Endodermal cell (in vitro differentiated cells): ENCODE data around the gene MAST3. TPM values are rescaled to one million over a fixed set of nuclear protein-coding genes. Genes with fewer than 3 reads are reported as not detected.

Experiments used
- DNase-seq: peaks from one replicate; pipeline ENCODE4 v3.0.0-alpha.2; 2017
- H3K27ac ChIP-seq: 2 replicates; pipeline ENCODE4 v1.5.1; 2013; ENCODE audit warnings: mild to moderate bottlenecking, low read depth, low read length, moderate library complexity
- H3K27me3 ChIP-seq: 2 replicates; pipeline ENCODE4 v1.6.1; 2013; ENCODE audit warnings: mild to moderate bottlenecking, low read length, moderate library complexity; ENCODE audit not compliant: insufficient read depth, control insufficient read depth, poor library complexity, severe bottlenecking
- H3K36me3 ChIP-seq: 2 replicates; pipeline ENCODE4 v1.7.0; 2013; ENCODE audit warnings: mild to moderate bottlenecking, low read length, moderate library complexity; ENCODE audit not compliant: control insufficient read depth, insufficient read depth
- H3K4me1 ChIP-seq: one replicate; pipeline ENCODE4 v1.7.0; 2013; ENCODE audit warnings: low read length; ENCODE audit not compliant: control insufficient read depth, insufficient read depth
- H3K4me3 ChIP-seq: 2 replicates; pipeline ENCODE4 v1.5.1; 2013; ENCODE audit warnings: mild to moderate bottlenecking, low read length, moderate library complexity
- H3K9ac ChIP-seq: 2 replicates; pipeline ENCODE4 v1.6.1; 2013; ENCODE audit warnings: mild to moderate bottlenecking, low read length, moderate library complexity; ENCODE audit not compliant: poor library complexity, severe bottlenecking; ENCODE audit errors: extremely low read depth
- H3K9me3 ChIP-seq: 2 replicates; pipeline ENCODE4 v1.6.1; 2013; ENCODE audit warnings: mild to moderate bottlenecking, low read length, moderate library complexity; ENCODE audit not compliant: control insufficient read depth
- H3K27ac Mint-ChIP-seq: 2 replicates; pipeline ENCODE4 v1.8.0; 2020; ENCODE audit warnings: mixed read lengths
- H3K27me3 Mint-ChIP-seq: 2 replicates; pipeline ENCODE4 v1.8.0; 2021; ENCODE audit warnings: mild to moderate bottlenecking, mixed read lengths; ENCODE audit not compliant: insufficient read depth
- H3K36me3 Mint-ChIP-seq: 2 replicates; pipeline ENCODE4 v1.8.0; 2020; ENCODE audit warnings: low read depth, mixed read lengths
- H3K4me1 Mint-ChIP-seq: 2 replicates; pipeline ENCODE4 v1.8.0; 2020; ENCODE audit warnings: mixed read lengths
- H3K4me3 Mint-ChIP-seq: 2 replicates; pipeline ENCODE4 v1.8.0; 2020; ENCODE audit warnings: mild to moderate bottlenecking, moderate library complexity, mixed read lengths
- H3K9me3 Mint-ChIP-seq: 2 replicates; pipeline ENCODE4 v1.8.0; 2020; ENCODE audit warnings: mild to moderate bottlenecking, mixed read lengths
- CTCF ChIP-seq: fragments of 200-600 bp; sonication (generic); conservative IDR thresholded peaks from 2 replicates; pipeline ENCODE4 v1.5.0; 2021; ENCODE audit warnings: antibody characterized with exemption, mild to moderate bottlenecking
- WGBS, 2 experiments: methylation state at CpG; one replicate each; pipeline versions ENCODE4 v1.1.5 to v1.1.7; 2013; ENCODE audit warnings: missing lambda C conversion rate in 2 of 2, mixed read lengths in 1 of 2; ENCODE audit not compliant: insufficient coverage in 1 of 2, insufficient read length in 1 of 2; 5-methylcytosine and 5-hydroxymethylcytosine counted together
- total RNA-seq, 2 donors: library from RNA; stranded (reverse); fragmentation: NEBNext Ultra II Directional in 1 of 2; extraction: Animal tissue kit (Norgen Biotek cat#: 25700) in 1 of 2; gene quantifications; 2 replicates in 1 of 2; 3 replicates in 1 of 2; pipeline ENCODE4 v1.2.1, GENCODE V29; 2021

The MAST3 gene
- total RNA-seq, 2 donors from 2014 or later: 13.0 to 15.1 TPM

GRCh38 chr19:18153556-18154134, 56.1 kb downstream of the MAST3 start:
- 3 to 9% methylated on average over 15 to 38 of the region's 38 CpGs for WGBS, 2 experiments
- TF ChIP-seq CTCF: no peak
- Histone ChIP-seq H3K36me3 (peaks cover 8% of the 10 kb centered on the region), H3K9me3 (no peaks in the 10 kb centered on the region), H3K4me3 (peak overlapping the region; percentile 83), H3K4me1 (no peaks in the 10 kb centered on the region), H3K27me3 (no peaks in the 10 kb centered on the region), H3K9ac (peak overlapping the region; percentile 75), H3K27ac (peak overlapping the region; percentile 68)
- peaks cover 7% of the 10 kb centered on the region for H3K4me1 Mint-ChIP-seq
- no peaks in the 10 kb centered on the region for H3K27me3 Mint-ChIP-seq
- peaks cover 4% of the 10 kb centered on the region for H3K36me3 Mint-ChIP-seq
- H3K9me3 Mint-ChIP-seq: no peaks in the 10 kb centered on the region
- H3K27ac Mint-ChIP-seq: peak overlapping the region; percentile 92
- H3K4me3 Mint-ChIP-seq: peak overlapping the region; percentile 79
- DNase-seq: no peak

- H3K4me1 ChIP-seq: no peaks in the 10 kb centered on the region
- no peaks in the 10 kb centered on the region for H3K27me3 ChIP-seq
- H3K27ac ChIP-seq: no peak overlapping the region
- H3K9me3 ChIP-seq: no peaks in the 10 kb centered on the region
- H3K36me3 ChIP-seq: peaks cover 8% of the 10 kb centered on the region
- Mint-ChIP-seq H3K4me3 (no peak overlapping the region), H3K36me3 (peaks cover 9% of the 10 kb centered on the region), H3K27me3 (no peaks in the 10 kb centered on the region), H3K27ac (no peak overlapping the region), H3K4me1 (peaks cover 7% of the 10 kb centered on the region), H3K9me3 (no peaks in the 10 kb centered on the region)
- no peak for TF ChIP-seq CTCF
- DNase-seq: no peak
- H3K4me3 ChIP-seq: no peak overlapping the region
- WGBS, 2 experiments: 95 to 98% methylated on average over 15 to 43 of the region's 43 CpGs
- H3K9ac ChIP-seq: no peak overlapping the region
These were observed 57.8 kb downstream of the MAST3 start for GRCh38 chr19:18155095-18156087.

- no peaks in the 10 kb centered on the region for H3K9me3 Mint-ChIP-seq
- H3K27me3 ChIP-seq: no peaks in the 10 kb centered on the region
- H3K4me1 ChIP-seq: no peaks in the 10 kb centered on the region
- no peak for TF ChIP-seq CTCF
- H3K36me3 ChIP-seq: peaks cover 8% of the 10 kb centered on the region
- peaks cover 7% of the 10 kb centered on the region for H3K4me1 Mint-ChIP-seq
- H3K4me3 ChIP-seq: no peak overlapping the region
- H3K27me3 Mint-ChIP-seq: no peaks in the 10 kb centered on the region
- no peak overlapping the region for H3K9ac ChIP-seq
- no peaks in the 10 kb centered on the region for H3K9me3 ChIP-seq
- H3K27ac ChIP-seq: no peak overlapping the region
- peak overlapping the region; percentile 50 for H3K27ac Mint-ChIP-seq
- WGBS, 2 experiments: 90 to 98% methylated on average over 4 to 5 of the region's 6 CpGs
- DNase-seq: no peak
- no peak overlapping the region for H3K4me3 Mint-ChIP-seq
- peaks cover 10% of the 10 kb centered on the region for H3K36me3 Mint-ChIP-seq
These were observed 58.7 kb downstream of the MAST3 start for GRCh38 chr19:18156268-18156667.
